HUDEP-2 (cell line): Measurements from ENCODE around the gene OSBPL5.
A peak's percentile ranks its signal among the peaks of the same experiment; 100 is the strongest.

Source experiments
- DNase-seq, 76 experiments: peaks; one replicate each; lab custom pipeline; 2025; ENCODE audit not compliant: unreplicated experiment in 76 of 76; lab: John Stamatoyannopoulos, UW

OSBPL5 gene

GRCh38 chr11:3044915-3045314 lies 120.2 kb downstream of the OSBPL5 start:
- no peak for DNase-seq

DNA sequence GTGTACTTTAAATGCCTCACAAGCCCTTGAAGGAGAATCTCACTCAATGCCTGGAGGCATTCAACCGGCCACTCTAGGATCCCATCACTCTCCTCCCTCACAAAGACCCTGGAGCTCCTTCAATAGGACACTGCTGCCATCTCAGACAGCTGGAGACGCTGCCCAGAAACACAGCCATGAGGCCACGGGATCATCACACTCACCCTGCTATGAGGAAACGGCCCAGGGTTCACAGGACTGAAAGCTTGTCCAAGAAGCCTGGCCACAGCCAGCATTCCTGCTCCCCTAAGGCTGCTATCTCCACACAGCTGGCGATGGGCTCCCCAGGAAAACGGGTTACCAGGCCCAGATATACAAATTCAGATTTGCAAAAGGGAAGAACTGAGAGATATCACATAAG lies 121.1 kb downstream of the OSBPL5 start:
- DNase-seq = no peak

- DNase-seq = no peak
Observed at GRCh38 chr11:3043315-3043871, 121.7 kb downstream of the OSBPL5 start.

GRCh38 chr11:3042496-3043314 lies 122.4 kb downstream of the OSBPL5 start:
- no peak for DNase-seq

DNA sequence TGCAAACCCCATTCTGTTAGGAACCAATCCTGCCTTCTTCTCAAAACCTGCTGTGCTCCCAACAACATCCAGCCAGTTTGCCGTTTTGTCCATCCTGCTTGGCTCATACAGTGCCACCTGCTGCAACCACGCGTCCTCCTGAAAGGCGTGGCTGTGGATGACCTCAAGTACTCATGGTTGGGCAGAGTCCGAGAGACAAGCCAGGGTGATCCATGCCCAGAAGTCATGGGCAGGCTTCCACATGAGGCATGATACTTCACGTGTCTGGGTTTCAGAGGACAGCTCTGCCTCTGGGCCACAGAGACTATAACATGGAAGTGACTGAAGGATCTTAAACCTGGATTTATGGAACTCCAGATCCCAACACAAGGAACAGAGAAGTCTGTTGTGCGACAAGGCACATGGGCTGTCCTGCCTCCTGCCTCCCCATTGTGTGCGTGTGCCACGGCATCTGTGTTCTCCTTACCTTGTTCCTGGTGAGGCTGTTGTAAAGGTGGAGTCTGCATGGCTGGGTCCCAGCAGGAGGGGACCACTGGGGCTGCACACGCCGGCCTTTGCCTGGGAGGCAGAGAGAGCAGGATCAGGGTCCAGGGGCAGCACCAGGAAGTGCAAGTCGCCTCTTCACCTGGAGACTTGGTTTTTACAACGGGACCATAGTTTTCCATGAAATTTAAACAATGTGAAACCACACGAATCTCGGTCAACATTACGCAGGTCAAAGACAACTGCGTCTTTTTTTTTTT lies 123.2 kb downstream of the OSBPL5 start:
- DNase-seq = no peak

- no peak for DNase-seq
Observed at GRCh38 chr11:3040881-3041280, 124.2 kb downstream of the OSBPL5 start.

DNA sequence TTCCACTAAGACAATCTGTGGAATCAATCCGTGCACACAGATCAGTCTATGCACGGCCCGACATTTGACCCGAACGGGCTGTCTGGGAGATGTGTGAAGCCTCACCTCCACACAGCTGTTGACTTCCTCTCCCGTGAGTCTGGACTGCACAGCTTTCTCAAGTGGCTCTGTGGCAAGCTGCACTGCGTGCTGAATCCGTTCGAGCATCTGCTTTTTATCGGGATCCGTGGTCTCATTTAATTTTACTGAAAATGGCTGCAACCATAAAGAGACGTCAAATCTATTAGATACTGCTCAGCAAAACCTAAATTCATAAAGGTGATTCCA lies 127.2 kb downstream of the OSBPL5 start:
- DNase-seq = peak in 1 of 76 experiments; percentile 4
